ENCODE measurements around the gene MAN1C1. TPM values are rescaled to one million over a fixed set of nuclear protein-coding genes. Genes with fewer than 3 reads are reported as not detected.
A peak's percentile ranks its signal among the peaks of the same experiment; 100 is the strongest.

Gene MAN1C1
- total and polyA plus RNA-seq, 2 donors (not counting 1 experiment from before 2014, with no cell fraction given) = 0.31 to 0.89 TPM

DNA sequence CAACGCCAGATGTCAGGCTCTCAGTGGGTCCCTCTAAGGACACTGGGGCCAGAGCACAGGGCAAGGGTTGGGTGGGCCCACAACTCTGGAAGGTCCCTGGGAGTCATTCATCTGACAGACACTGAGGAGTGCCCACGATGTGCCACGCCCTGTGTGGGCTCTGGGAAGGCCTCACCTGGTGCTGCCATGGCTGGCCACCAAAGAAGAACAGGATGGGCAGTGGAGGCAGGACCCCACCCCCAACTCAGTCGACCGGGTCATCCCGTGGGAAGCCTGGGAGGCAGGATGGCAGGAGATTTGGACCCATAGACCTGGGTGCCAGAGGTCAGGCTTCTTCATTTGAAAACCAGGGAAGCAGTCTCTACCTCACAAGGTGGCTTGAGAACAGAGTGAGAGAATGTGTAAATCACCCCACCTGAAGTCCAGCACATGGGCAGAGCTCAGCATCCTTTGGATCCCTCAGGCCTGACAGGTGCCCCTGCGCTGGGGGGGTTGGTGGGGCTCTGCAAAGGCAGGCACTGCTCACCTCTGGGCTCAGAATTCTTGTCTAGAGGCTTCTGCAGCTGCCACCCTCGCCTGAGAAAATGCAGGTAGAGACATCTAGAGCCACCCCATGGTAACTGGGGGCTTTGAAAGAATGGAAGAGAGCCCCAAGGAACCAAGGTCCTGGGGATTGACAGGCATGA is 182.2 kb downstream of the MAN1C1 start:
- DNase-seq (no peak), ATAC-seq (ENCODE audit: low read depth) (no peak)
- no peak overlapping the region for H3K9ac ChIP-seq (ENCODE audit: low read length)
- no peak overlapping the region for H3K4me2 ChIP-seq (replicated peaks; ENCODE audit: low read depth, low read length, poor library complexity, severe bottlenecking)
- POLR2A ChIA-PET = no interaction called here
- H3K4me1 ChIP-seq (ENCODE audit: control insufficient read depth in 2 of 2, insufficient read depth in 2 of 2, low read length in 2 of 2) = peaks cover 13 to 21% of the 10 kb centered on the region in 2 donors
- no peak overlapping the region for H3K4me3 ChIP-seq (ENCODE audit: control extremely low read depth in 1 of 5, extremely low read depth in 1 of 5, insufficient read depth in 1 of 5, low read depth in 2 of 5, low read length in 4 of 5)
- no peaks in the 10 kb centered on the region for H3K36me3 ChIP-seq (replicated peaks in 1 of 2; ENCODE audit: control extremely low read depth in 1 of 2, control insufficient read depth in 1 of 2, extremely low read depth in 1 of 2, insufficient read depth in 2 of 2, low read length in 1 of 2)
- 89% methylated on average over 5 of the region's 8 CpGs for WGBS (ENCODE audit: insufficient coverage)
- H3K27ac Mint-ChIP-seq = no peak overlapping the region
- peaks cover 4% of the 10 kb centered on the region for H3K79me2 ChIP-seq (ENCODE audit: control insufficient read depth, insufficient read depth, low read length)
- H2AFZ ChIP-seq (ENCODE audit: insufficient read depth, low read depth, low read length, poor library complexity, severe bottlenecking) = no peak overlapping the region
- no peaks in the 10 kb centered on the region for H3K9me3 Mint-ChIP-seq (ENCODE audit: insufficient read depth)
- H3K27me3 Mint-ChIP-seq = no peaks in the 10 kb centered on the region
- CTCF ChIA-PET = interaction anchor here (1.2 to 3.3 kb wide), 3 partner anchors 10 to 190 kb away, joined by 3 to 13 read pairs (median 6); no protein-coding TSS in a partner anchor
- H3K27me3 ChIP-seq (replicated peaks in 1 of 4; ENCODE audit: control extremely low read depth in 1 of 4, control insufficient read depth in 3 of 4, insufficient read depth in 4 of 4, low read length in 3 of 4) = peaks cover 0 to 4% (median 0%) of the 10 kb centered on the region in 4 experiments
- intact Hi-C loops (cut with micrococcal nuclease) = loop anchor here (5.0 kb wide), 2 partner anchors 252 to 297 kb away; no protein-coding TSS in a partner anchor
- no peak for TF ChIP-seq EZH2 (IDR thresholded peaks at IDR 0.05; ENCODE audit: borderline replicate concordance, insufficient read depth, low read depth, low read length, poor library complexity, severe bottlenecking)
- TF ChIP-seq, protein P1, sequence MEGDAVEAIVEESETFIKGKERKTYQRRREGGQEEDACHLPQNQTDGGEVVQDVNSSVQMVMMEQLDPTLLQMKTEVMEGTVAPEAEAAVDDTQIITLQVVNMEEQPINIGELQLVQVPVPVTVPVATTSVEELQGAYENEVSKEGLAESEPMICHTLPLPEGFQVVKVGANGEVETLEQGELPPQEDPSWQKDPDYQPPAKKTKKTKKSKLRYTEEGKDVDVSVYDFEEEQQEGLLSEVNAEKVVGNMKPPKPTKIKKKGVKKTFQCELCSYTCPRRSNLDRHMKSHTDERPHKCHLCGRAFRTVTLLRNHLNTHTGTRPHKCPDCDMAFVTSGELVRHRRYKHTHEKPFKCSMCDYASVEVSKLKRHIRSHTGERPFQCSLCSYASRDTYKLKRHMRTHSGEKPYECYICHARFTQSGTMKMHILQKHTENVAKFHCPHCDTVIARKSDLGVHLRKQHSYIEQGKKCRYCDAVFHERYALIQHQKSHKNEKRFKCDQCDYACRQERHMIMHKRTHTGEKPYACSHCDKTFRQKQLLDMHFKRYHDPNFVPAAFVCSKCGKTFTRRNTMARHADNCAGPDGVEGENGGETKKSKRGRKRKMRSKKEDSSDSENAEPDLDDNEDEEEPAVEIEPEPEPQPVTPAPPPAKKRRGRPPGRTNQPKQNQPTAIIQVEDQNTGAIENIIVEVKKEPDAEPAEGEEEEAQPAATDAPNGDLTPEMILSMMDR (IDR thresholded peaks at IDR 0.05) = no peak
- H3K9me3 ChIP-seq (ENCODE audit: control extremely low read depth in 1 of 3, control insufficient read depth in 2 of 3, insufficient read depth in 1 of 3, low read length in 2 of 3) = no peaks in the 10 kb centered on the region
- peaks cover 27% of the 10 kb centered on the region for H3K4me1 Mint-ChIP-seq
- H4K20me1 ChIP-seq (ENCODE audit: control insufficient read depth, insufficient read depth, low read length, poor library complexity, severe bottlenecking) = no peaks in the 10 kb centered on the region
- H3K4me3 Mint-ChIP-seq = peak overlapping the region; percentile 72
- H3K27ac ChIP-seq (ENCODE audit: low read length in 2 of 2) = no peak overlapping the region

DNA sequence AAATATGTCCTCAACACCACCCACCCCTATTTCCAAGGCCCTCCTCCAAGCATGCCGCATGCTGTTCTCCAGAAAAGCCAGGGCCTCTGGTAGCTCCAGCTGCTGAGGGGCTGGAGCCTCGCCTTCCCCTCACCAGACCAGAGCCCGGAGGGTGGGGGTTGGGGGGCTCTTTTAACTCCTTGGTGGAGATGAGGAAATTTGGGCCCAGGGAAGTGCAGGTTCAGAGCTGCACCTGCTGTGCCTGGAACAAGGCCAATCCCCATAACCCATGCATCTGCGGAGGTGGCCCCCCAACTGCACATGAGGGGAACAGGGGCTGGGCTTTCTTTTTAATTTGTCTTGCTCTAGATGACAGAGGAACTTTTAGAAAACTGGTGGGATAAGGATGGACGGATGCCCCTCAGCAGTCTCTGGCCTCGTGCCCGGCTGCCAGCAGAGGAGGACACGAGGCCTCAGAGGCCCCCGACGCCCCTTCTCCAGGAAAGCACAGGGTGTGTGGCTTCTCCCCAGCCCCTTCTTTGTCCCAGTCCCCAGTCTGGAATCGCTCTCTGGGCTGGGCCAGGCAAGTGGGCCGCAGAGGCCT is 182.9 kb downstream of the MAN1C1 start:
- H3K27me3 Mint-ChIP-seq = no peaks in the 10 kb centered on the region
- Histone ChIP-seq H3K4me3 (ENCODE audit: control extremely low read depth in 1 of 5, extremely low read depth in 1 of 5, insufficient read depth in 1 of 5, low read depth in 2 of 5, low read length in 4 of 5) (peak overlapping the region in 4 of 5 experiments; percentile 49 to 60 (median 54)), H3K4me2 (replicated peaks; ENCODE audit: low read depth, low read length, poor library complexity, severe bottlenecking) (peak overlapping the region; percentile 84), H2AFZ (ENCODE audit: insufficient read depth, low read depth, low read length, poor library complexity, severe bottlenecking) (peak overlapping the region; percentile 87), H3K9me3 (ENCODE audit: control extremely low read depth in 1 of 3, control insufficient read depth in 2 of 3, insufficient read depth in 1 of 3, low read length in 2 of 3) (no peaks in the 10 kb centered on the region), H3K27me3 (replicated peaks in 1 of 4; ENCODE audit: control extremely low read depth in 1 of 4, control insufficient read depth in 3 of 4, insufficient read depth in 4 of 4, low read length in 3 of 4) (peaks cover 0 to 4% (median 0%) of the 10 kb centered on the region in 4 experiments), H3K4me1 (ENCODE audit: control insufficient read depth in 2 of 2, insufficient read depth in 2 of 2, low read length in 2 of 2) (peaks cover 13 to 21% of the 10 kb centered on the region in 2 donors), H4K20me1 (ENCODE audit: control insufficient read depth, insufficient read depth, low read length, poor library complexity, severe bottlenecking) (no peaks in the 10 kb centered on the region), H3K79me2 (ENCODE audit: control insufficient read depth, insufficient read depth, low read length) (peaks cover 4% of the 10 kb centered on the region), H3K9ac (ENCODE audit: low read length) (peak overlapping the region; percentile 57), H3K27ac (ENCODE audit: low read length in 2 of 2) (no peak overlapping the region), H3K36me3 (replicated peaks in 1 of 2; ENCODE audit: control extremely low read depth in 1 of 2, control insufficient read depth in 1 of 2, extremely low read depth in 1 of 2, insufficient read depth in 2 of 2, low read length in 1 of 2) (no peaks in the 10 kb centered on the region)
- ChIA-PET CTCF (interaction anchor here (1.2 to 3.3 kb wide), 3 partner anchors 10 to 191 kb away, joined by 3 to 13 read pairs (median 6); no protein-coding TSS in a partner anchor), POLR2A (no interaction called here)
- peaks cover 27% of the 10 kb centered on the region for H3K4me1 Mint-ChIP-seq
- peak overlapping the region; percentile 67 for H3K27ac Mint-ChIP-seq
- no peak for TF ChIP-seq EZH2 (IDR thresholded peaks at IDR 0.05; ENCODE audit: borderline replicate concordance, insufficient read depth, low read depth, low read length, poor library complexity, severe bottlenecking)
- H3K4me3 Mint-ChIP-seq = peak overlapping the region; percentile 72
- no peaks in the 10 kb centered on the region for H3K9me3 Mint-ChIP-seq (ENCODE audit: insufficient read depth)
- intact Hi-C loops (cut with micrococcal nuclease) = loop anchor here (5.0 kb wide), 2 partner anchors 252 to 297 kb away; no protein-coding TSS in a partner anchor
- ATAC-seq (ENCODE audit: low read depth) (no peak), DNase-seq (peak; percentile 56)
- 20% methylated on average over 10 of the region's 12 CpGs for WGBS (ENCODE audit: insufficient coverage)
